K562 (cell line): ENCODE data around the gene PRPF38A. TPM values are rescaled to one million over a fixed set of nuclear protein-coding genes. Genes with fewer than 3 reads are reported as not detected.
A peak's percentile ranks its signal among the peaks of the same experiment; 100 is the strongest.

ENCODE experiments used
- BCLAF1 ChIP-seq, 2 experiments: fragments of 450-650 bp in 1 of 2; IDR thresholded peaks; 2 replicates each; pipeline ENCODE4 v1.6.1; 2011 to 2017; ENCODE audit warnings: low read depth in 2 of 2, antibody characterized with exemption in 1 of 2, borderline replicate concordance in 1 of 2, low read length in 1 of 2, mild to moderate bottlenecking in 1 of 2, mixed read lengths in 1 of 2; ENCODE audit not compliant: control insufficient read depth in 1 of 2
- BRF2 ChIP-seq: IDR thresholded peaks from 3 replicates; pipeline ENCODE4 v1.6.1; 2011; ENCODE audit warnings: borderline replicate concordance, mild to moderate bottlenecking; ENCODE audit not compliant: insufficient read length, insufficient read depth
- ETV5 ChIP-seq: sonication (generic); formaldehyde crosslinking; IDR thresholded peaks from 2 replicates; pipeline ENCODE4 v1.4.0; 2020; ENCODE audit warnings: low read depth, mild to moderate bottlenecking, missing genetic modification reagents
- EWSR1 ChIP-seq: fragments of 450-650 bp; IDR thresholded peaks from 2 replicates; pipeline ENCODE4 v1.6.1; 2018; ENCODE audit warnings: borderline replicate concordance, mild to moderate bottlenecking, low read depth, moderate library complexity; ENCODE audit not compliant: partially characterized antibody
- GABPA ChIP-seq: fragments of 200-800 bp; sonication (Bioruptor generic); conservative IDR thresholded peaks from 2 replicates; pipeline ENCODE4 v1.6.1; 2016; ENCODE audit warnings: low read depth, missing genetic modification characterization, missing compliant biosample characterization
- MITF ChIP-seq: IDR thresholded peaks from 2 replicates; pipeline ENCODE4 v1.6.1; 2014; ENCODE audit warnings: antibody characterized with exemption
- MNT ChIP-seq, 2 experiments: fragments of 450-650 bp; conservative IDR thresholded peaks; 2 replicates each; pipeline ENCODE4 v1.6.1; 2017; ENCODE audit warnings: mild to moderate bottlenecking in 2 of 2, moderate library complexity in 2 of 2
- NONO ChIP-seq, 2 experiments: fragments of 200-400 bp in 1 of 2; fragments of 450-650 bp in 1 of 2; formaldehyde crosslinking in 1 of 2; IDR thresholded peaks; 2 replicates each; pipeline ENCODE4 v1.6.1; 2017; ENCODE audit warnings: low read depth in 2 of 2, mild to moderate bottlenecking in 2 of 2, moderate library complexity in 2 of 2, low read length in 1 of 2
- PHB ChIP-seq: fragments of 250-450 bp; sonication (Bioruptor Pico); IDR thresholded peaks from 2 replicates; pipeline ENCODE4 v1.5.0; 2021
- PHF8 ChIP-seq: fragments of 200-600 bp; sonication (generic); IDR thresholded peaks from 2 replicates; pipeline ENCODE4 v1.6.1; 2012; ENCODE audit warnings: mixed run types, mild to moderate bottlenecking, inconsistent platforms, low read length, moderate library complexity, borderline replicate concordance
- ZBTB9 ChIP-seq: fragments of 450-650 bp; formaldehyde crosslinking; IDR thresholded peaks from 2 replicates; pipeline ENCODE4 v1.4.0; 2020; ENCODE audit warnings: mild to moderate bottlenecking, moderate library complexity
- ZKSCAN1 ChIP-seq: fragments of 150-350 bp; IDR thresholded peaks from 2 replicates; pipeline ENCODE4 v1.6.1; 2016; ENCODE audit warnings: low read depth, low read length
- ZNF830 ChIP-seq: fragments of 250-450 bp; sonication (Bioruptor Pico); IDR thresholded peaks from 2 replicates; pipeline ENCODE4 v1.5.0; 2021; ENCODE audit warnings: mild to moderate bottlenecking
- polyA plus RNA-seq, 8 experiments: library from polyadenylated mRNA; depleted of rRNA in 4 of 8; stranded (reverse) in 5 of 8; unstranded in 3 of 8; fragments of >200 nt; fragmentation: Nextera tagmentation in 2 of 8; fragmentation: Illumina TruSeq in 1 of 8; extraction: Ambion mirVana in 2 of 8; extraction: Trizol in 1 of 8; gene quantifications; 2 replicates each; pipeline versions ENCODE4 v1.2.1 to v1.2.3, GENCODE V29; 2011 to 2014; ENCODE audit warnings: inconsistent platforms in 1 of 8, missing spikeins in 1 of 8
- total RNA-seq, 7 experiments: library from RNA; depleted of rRNA in 6 of 7; stranded (reverse); fragments of >200 nt in 6 of 7; fragmentation: Illumina TruSeq in 2 of 7; extraction: Trizol in 2 of 7; gene quantifications; 2 replicates each; pipeline versions ENCODE4 v1.2.1 to v1.2.3, GENCODE V29; 2011 to 2021; ENCODE audit warnings: low replicate concordance in 1 of 7

Gene PRPF38A
- total and polyA plus RNA-seq, 9 of the 15 experiments (the other 6 are each of a cell fraction or from before 2014, with no cell fraction given): 53.6 to 198 (median 89.2) TPM

- TF ChIP-seq MITF: peak; percentile 97
- TF ChIP-seq EWSR1: no peak
- TF ChIP-seq BCLAF1 (IDR thresholded peaks at IDR 0.05; ENCODE audit: borderline replicate concordance in 1 of 2, control insufficient read depth in 1 of 2, low read depth in 2 of 2, low read length in 1 of 2): no peak
- peak; percentile 71; the same call in 1 of the 2 replicates for TF ChIP-seq PHF8
- peak; percentile 77 for TF ChIP-seq GABPA (tag)
- TF ChIP-seq NONO (IDR thresholded peaks at IDR 0.05; ENCODE audit: low read depth in 2 of 2, low read length in 1 of 2): peak; percentile 70 to 90; a peak in 3 of 4 replicates
- TF ChIP-seq PHB (CRISPR knock-in tag): peak; percentile 87; the same call in 1 of the 2 replicates
- TF ChIP-seq BRF2: no peak
- peak; percentile 77 for TF ChIP-seq ZBTB9
- TF ChIP-seq ETV5: peak; percentile 75
- peak; percentile 67; the same call in 1 of the 2 replicates for TF ChIP-seq ZKSCAN1
- TF ChIP-seq ZNF830 (CRISPR knock-in tag): peak; percentile 79; the same call in 1 of the 2 replicates
- TF ChIP-seq MNT (conservative IDR thresholded peaks at IDR 0.05): peak; percentile 91 to 96
Observed at GRCh38 chr1:52365746-52366516, 38.5 kb upstream of the PRPF38A start, which contains the start of gene CC2D1B (continued).
